HL-60/S4 treated with retinoic acid at 250 ng/mL for 4 days and 3 days (cell line): ENCODE data around the gene ETV6.

Source experiments
- in situ Hi-C: fragments of 300-500 bp; cut with MboI; formaldehyde crosslinking; loops from 2 replicates; pipeline ENCODE4 v1.7.0; 2022; ENCODE audit warnings: low sequenced_read_pairs

The ETV6 gene

DNA sequence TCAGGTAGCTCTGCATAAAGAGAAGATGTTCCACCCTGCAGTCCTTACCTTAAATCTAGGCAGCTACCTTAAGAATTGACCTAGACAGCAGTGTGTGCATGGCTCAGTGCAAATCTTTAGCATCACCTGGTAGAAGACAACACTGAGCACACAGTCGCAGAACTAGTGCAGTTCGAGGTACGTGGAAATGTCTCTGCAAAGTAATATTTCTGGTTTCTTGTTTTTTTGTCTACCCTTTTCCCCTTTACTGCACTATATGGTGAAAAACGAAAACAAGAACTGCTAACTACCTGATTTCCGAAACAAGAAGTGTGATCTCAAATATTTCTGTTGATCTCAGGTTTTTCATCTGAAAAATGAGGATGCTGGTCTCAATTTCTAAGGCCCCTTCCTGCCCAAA, 82.5 kb downstream of the ETV6 start:
- in situ Hi-C loops: no loop called here

DNA sequence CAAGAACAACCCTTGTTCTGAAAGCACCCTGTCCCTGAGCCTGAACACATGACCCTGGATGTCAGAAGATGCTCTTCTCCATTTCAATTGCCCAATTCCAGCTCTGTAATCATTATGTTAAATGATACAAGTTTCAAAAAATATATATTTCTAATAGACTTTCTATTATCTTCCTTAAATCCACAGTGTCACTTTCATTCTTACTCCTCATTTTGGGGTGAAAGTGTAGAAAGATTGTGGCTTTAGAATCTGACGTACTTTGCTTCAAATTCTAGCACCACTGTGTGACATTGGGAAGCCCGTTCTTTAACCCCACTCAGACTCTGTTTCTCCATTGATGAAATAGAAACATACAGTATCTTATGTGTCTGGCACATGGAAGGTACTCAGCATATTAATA, 83.2 kb downstream of the ETV6 start:
- in situ Hi-C loops: no loop called here

DNA sequence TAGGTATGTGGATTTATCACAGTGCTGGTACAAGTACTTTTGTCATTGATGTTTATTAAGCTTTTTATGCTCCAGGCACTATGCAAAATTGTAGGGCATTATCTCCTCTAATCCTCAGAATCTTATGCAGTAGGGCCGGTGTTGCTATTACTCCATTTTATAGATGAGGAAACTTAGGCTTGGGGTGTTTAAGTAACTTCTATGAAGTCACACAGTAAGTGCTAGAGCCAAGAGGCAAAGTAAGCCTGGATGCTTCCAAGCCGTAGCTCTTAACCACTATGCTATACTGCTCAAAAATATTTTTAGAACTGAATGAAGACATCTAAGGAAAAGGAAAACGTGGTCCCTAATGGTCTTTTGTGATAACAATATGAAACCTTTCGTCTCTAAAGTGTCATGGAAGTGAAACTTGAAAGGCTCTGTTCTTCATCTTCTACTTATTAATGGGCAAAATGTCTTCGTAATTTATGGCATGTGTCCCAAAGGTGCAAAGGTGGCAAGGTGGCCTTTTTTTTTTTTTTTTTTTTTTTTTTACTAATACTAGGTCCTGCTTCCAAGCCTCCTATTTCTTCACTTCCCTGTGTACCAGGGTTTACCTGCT, 85.2 kb downstream of the ETV6 start:
- in situ Hi-C loops: no loop called here

DNA sequence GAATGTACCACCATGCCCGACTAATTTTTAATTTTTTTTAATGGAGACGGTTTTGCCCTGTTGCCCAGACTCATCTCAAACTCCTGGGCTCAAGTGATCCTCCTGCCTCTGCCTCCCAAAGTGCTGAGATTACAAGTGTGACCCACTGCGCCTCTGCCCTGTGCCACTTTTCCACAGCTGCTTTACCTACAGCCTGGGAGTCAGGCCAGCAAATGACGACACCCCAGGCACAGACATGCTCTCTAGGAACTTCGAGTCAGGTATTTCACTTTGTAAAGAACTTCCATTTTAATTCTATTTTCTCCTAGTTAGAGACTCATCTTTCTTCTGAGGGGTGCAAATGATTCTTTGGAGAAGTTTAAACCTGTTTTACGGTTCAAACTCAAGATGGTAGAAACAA, 89.0 kb downstream of the ETV6 start:
- in situ Hi-C loops: no loop called here

DNA sequence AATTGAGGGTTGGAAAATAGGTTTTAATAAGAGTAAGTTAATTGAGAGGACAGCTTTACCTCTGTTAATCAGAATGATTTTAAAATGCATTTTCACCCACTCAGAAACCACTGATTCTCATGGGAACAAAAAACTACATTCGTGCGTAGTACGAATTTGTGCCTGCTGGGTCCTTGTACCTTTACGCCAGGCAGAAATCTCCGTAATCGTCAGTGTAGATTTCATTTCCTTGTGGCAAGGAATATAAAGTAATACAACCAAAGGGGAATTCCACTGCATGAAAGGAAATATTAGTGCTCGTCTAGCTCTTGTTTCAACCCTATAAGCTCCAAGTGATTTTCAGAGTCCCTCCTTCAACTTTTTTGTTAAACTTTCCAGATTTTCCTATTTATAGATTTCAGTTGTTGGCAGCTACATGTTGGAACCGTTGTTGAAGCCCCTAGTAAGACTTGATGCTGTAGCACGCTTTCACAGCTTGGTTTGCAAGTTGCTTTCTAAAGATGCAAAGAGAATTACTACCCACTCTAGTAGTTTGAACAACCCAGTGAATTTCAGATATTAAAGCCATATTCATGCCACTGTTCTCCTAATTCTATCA, 90.6 kb downstream of the ETV6 start:
- in situ Hi-C loops: no loop called here

DNA sequence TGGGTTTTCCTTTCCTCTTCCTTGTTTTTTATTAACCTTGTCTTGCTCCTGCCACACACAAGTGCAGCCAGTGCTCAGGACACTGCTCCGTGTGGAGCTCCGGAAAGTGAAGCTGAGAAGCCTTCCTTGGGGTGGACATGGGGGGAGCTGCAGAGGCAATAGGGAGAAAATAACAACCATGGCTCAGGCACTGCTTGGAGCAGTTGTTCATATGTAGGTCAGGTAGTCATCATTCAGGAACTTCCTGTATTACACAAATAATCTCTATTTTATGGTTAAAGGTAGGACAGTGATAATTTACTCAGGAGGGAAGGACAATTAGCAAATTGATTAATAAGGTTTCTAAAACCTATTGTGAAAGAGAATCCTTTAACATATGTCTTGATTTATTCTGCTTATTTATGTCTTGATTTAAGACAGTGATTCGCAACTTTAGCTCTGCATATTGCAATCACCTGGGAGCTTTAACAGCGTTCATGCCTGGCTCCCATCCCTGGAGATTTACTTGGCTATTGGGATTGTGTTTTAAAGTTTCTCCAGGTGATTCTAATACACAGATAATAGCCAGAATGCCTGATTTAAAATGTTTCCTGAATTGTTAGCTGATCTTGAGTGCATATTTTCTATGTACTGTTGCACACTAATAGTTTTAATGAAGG, 92.1 kb downstream of the ETV6 start:
- in situ Hi-C loops: no loop called here

DNA sequence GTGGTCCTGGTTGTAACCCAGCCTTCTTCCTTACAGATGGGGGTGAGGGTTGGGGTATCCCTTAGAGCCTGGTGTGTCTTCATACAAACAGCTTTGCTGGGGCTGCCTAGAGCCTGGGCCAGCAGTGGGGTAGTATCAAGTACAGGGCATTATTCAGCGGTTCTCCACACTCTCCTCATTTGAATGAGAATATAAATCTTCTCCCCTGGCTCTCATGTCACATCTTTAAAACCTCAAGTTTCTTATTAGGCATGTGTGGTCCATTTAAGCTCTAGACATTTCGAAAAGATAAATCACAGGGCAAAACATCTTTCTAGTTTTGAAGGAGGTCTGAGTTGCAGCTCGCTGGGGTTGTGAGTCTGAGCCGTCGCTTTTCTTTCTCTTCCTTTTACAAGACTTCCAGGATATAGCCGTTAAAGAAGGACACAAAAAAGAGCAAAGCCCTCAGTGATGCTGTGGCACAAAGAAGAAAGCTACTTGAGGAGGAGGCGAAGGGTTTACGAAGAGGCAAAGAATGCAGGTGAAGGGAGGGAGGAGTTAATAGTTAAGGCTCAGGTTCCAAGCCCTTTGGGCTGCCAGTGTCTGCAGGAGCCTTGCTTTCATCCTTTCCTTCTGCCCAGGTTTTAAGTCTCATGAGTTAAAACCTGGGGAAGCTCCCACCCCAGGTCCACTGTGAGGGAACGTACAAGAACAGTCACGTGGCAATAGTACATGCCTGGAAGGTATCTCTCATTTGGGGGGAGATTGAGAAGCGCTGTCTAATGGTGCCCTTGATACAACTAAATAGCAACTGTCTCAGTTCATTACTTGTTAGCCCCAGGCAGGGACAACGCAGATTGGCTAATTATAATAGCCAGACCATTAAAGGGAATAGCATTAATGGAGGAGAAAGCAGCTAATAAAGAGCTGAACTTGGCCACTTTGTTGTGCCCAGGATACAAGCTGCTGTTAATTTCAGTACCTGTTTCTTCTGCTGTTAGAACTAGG, 94.2 kb downstream of the ETV6 start:
- in situ Hi-C loops: no loop called here

DNA sequence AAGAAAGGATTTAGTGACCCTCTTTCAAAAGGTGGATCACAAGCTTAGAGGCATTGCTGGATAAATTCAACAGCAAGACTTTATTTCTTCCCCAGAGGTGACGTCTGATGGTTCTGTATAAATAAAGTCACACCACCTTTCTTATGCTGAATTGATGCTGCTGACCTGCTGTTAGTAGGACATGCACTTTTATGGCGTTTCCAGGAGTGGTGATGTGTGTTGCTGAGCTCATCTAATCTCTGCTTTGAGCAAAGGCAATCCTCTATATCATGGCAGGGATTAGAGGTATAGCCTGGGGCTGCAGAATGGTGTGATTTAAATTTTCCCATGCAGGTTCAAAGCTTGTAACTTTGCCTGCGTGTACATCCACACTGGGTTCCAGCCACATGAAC, 94.9 kb downstream of the ETV6 start:
- in situ Hi-C loops: no loop called here

DNA sequence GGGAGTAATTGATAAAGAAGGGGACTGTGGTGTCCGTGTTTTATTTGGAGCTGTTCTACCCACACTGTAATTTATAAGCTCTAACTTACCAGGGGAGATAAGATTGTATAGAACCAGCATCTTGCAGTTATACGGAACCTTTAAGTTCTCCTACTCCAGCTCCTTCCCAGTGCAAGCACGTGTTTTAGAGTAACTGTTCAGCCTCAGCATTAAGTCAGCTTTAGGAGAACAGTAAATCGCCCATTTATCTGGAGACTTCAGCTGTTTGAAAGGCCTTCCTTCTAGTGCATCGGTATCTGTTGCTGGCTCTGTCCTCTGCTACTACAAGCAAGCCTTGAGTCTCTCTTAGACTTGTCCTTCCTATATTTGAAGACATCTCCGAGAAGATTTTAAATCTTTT, 95.6 kb downstream of the ETV6 start:
- in situ Hi-C loops: no loop called here

DNA sequence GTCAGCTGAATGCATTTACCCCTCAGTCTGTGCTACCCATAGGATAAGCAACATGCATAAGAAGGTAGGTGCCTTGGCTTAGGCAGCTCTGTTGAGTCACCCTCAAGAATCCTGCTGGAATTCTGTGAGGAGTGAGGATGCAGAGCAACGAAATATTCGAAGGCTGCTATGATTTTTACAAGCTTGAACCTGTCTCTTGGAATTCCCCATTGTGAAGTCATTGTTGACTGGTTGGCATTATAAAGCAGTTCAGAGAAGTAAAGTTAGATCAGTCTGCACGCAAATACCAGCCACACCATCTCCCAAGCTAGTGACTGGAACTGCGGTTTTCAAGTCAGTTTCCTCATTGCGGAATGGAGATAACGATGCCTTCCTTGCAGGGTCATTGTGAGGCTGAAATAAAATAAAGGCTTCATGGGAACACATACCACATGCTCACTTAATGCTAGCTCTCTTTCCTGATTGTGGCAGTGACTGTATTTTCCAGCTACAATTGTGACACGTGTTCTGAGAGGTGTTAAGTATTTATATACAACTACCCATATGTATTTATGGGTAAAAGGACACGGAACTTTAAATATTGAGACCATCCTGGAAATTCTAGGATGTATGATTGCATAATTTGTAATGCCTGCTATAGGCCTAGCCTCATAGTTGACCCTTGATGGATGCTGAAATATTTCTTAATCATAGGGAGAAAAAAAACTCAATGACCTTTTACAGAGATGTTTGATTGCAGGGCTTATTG, 96.7 kb downstream of the ETV6 start:
- in situ Hi-C loops: no loop called here

DNA sequence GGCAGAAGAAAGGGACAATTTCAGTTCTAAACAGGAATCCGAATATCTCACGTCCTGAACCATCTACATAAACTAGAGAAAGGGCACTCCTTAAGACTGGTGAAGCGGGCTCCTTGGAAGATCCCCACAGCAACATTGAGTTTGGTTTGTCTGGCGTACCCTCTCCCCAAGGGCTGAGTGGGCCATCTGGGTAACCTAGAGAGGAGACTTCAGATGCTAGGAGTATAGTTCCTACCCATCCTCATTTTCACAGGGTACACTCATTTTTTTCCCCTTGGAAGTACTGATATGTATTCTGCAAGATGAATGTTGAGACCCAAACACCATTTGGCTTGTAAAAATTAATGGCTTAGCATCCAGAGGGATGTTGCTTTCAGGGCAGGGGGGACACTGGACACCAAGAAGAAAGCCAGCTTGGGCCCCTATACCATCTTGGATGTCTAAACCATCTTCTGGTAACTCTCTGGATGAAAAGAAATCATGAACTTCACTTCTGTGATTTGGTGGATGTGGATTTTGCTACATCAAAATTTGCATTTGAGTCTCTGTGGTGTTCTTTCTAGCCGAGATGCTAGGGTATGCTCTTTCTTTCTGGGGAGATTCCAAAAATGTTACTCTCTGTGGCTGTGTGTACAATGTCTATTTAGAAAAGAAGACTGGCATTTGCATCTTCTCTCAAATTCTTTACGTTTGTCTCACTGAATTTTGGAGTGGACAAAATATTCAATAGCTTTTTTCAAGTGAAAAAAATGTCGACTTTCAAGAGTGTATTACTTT, 97.7 kb downstream of the ETV6 start:
- in situ Hi-C loops: no loop called here

DNA sequence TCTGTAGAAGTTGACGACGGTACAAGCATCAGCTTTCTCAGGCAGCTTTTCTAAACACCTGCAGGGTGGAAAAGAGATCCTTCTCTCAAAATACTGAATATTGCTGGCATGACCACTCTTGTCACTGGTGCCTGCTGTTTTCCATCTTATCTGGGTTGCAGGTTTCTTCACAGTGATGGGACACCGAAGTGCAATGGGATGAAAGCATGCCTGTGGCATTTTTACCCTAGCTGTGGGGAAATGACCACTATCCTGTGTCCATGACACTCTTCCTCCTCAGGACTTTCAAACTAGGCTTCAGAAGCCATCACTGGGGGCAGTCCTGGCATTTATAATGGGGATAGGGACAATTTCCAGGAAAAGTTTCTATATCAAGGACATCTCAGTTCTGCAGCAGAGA, 98.5 kb downstream of the ETV6 start:
- in situ Hi-C loops: no loop called here

DNA sequence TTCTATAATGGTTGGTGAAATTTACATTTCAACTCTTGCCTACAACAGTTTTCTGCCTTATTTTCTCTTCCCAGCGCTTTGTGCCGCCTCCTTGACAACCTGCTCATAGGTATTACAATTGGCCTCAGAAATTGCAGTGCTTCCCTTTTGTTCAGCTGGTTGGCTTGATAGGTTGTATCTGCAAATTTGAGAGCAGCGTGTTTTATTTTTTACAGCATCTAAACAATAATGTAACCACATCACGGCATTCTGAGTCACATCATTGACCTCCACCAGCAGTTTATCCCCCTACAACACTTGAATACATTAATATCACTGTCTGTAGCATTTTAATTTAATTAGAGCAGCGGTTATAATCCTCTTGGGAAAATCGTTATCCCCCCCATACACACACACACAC, 99.4 kb downstream of the ETV6 start:
- in situ Hi-C loops: no loop called here

DNA sequence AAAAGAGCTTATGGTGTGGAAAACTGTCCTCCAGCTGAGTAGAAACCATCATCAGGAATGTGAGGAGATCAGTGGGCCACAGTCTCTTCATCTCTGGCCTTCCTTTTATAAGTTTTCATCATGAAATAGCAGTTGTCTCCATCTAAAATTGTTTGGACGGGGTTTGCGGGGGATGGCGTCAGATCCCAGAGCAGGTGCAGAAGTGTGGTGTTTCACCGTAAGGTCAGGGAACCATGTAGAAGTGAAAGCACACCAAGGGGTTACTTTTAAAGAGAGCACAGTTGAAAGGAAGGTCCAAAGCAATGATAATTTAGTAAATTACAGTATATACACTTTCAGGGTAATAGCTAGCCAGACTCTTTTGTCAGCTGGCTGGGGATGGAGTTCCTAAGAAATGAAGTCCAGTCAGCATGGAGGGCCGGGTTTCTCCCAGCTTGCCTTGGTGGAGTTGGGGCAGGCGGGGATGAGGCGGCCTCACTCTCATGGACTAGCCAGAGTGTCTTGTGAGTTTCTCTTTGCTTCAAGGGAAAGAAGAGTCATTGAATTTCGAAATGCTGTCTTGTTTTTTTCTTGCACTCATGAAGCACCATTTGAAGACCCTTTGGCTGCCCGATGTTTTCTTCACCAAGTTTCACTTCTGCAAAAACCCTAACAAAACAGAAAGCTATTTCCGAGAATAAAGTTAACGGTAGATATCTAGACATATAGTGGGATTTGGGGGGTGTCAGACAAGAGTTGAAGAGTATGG, 100.6 kb downstream of the ETV6 start:
- in situ Hi-C loops: no loop called here

DNA sequence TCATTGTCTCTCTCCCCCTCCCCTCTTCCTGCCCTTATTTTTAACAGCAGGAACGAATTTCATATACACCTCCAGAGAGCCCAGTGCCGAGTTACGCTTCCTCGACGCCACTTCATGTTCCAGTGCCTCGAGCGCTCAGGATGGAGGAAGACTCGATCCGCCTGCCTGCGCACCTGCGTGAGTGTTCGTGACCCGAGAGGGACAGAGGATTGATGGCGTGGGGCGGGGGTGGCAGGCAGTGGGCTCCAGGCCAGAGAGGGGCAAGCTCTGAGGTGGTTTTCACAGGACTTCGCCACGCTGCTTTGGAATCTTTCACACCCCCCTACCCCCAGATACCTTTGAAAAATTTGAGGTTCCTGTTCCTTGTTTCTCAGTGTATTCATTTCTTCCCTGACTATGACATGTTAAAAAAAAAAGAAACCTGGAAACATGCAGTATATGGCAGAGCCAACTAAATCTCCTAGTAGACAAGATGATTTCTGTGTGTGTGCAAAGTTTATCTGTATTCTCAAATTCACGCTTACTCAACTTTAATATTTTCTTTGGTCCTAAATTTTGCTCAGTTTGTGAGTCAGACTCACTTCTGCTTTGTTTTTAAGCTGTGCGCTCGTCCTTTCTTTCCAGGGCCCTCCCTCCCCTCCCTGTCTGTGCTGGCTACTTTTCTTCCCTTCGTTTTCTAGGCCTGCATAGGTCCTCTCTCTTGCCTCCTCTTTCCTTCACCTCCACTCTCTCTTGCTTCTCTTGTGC, 103.1 kb downstream of the ETV6 start:
- in situ Hi-C loops: no loop called here

DNA sequence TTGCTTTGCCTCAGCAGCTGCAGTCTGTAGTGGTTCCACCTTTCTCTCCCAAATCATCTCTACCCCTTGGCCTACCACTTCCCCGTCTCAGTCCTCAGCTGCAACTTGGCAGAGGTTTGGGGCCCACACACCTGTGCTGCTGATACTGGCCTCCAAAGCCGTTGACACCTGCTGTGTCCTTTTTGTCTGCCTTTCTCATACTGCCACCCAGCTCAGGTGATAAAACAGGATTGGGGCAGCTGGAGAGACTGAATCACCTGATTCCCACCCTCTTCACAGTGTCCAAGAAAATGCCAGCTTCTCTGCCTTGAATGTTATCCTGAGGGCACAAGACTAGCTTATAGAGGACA, 103.7 kb downstream of the ETV6 start:
- in situ Hi-C loops: no loop called here

DNA sequence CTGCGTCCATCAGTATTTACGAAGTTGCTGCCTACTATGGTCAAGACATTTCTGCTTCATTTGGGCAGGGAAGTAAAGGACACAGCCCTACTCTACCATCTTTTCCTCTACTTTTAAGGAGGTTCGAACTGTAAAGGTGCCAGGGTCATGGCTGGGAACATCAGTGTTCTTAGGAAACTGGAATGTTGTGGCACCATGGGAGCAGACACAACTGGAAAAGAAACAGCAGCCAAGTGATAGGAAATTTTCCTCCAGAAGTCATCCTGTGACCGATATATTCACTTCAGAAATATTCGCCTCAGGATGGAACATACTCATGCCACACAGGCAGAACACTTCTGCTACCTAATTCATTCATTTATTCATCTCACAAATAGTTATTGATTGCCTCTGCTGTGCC, 104.4 kb downstream of the ETV6 start:
- in situ Hi-C loops: no loop called here

DNA sequence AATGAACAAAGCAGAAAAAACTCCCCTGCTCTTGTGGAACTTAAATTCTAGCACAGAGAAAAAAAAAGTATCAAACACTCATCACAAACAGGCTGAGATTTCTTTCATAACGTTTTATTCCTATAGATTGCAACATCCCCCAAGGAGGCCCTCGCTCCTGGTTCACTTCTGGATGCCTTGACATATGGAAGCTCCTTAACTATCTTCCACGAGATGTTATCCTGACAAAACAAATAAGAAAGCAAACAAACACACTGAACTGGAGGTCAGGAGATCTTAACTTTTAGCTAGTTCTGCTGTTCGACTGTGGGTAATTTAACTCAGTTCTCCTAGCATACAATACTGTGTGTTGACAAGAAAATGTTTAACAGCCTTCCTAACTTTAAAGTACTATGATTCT, 104.8 kb downstream of the ETV6 start:
- in situ Hi-C loops: no loop called here
